Stimulated activated CD8-positive, alpha-beta memory T cell treated with anti-CD3 and anti-CD28 coated beads, Interleukin-12 subunit alpha, Interleukin-12 subunit beta, amount 100 ng/mL, for 1 hour (primary cell): ENCODE results near the gene GCAT.
"Not testable (repeated sequence)": the region's sequence is repeated elsewhere in the genome, so short reads cannot be mapped to it uniquely, and the experiment has no call there.

Experiments used
- DNase-seq: peaks from one replicate; pipeline ENCODE4 v3.0.0-alpha.2; 2020; ENCODE audit warnings: low read depth

GCAT gene

GRCh38 chr22:37782340-37783168, 25.2 kb upstream of the GCAT start:
- no peak for DNase-seq

GRCh38 chr22:37784829-37785495, 22.8 kb upstream of the GCAT start:
- no peak for DNase-seq

GRCh38 chr22:37790234-37790633, 17.5 kb upstream of the GCAT start:
- no peak for DNase-seq

GRCh38 chr22:37792494-37792893, 15.2 kb upstream of the GCAT start:
- no peak for DNase-seq

GRCh38 chr22:37794376-37794775, 13.4 kb upstream of the GCAT start:
- no peak for DNase-seq

- DNase-seq = no peak
Measured at GRCh38 chr22:37796079-37796478, 11.7 kb upstream of the GCAT start.

GRCh38 chr22:37797259-37797658, 10.5 kb upstream of the GCAT start:
- not testable (repeated sequence) for DNase-seq

GRCh38 chr22:37797874-37798500, 9.7 kb upstream of the GCAT start:
- DNase-seq = no peak

GRCh38 chr22:37799979-37800378, 7.8 kb upstream of the GCAT start:
- DNase-seq = not testable (repeated sequence)

GRCh38 chr22:37801946-37802309, 5.8 kb upstream of the GCAT start:
- DNase-seq = no peak

GRCh38 chr22:37802310-37803194, 5.2 kb upstream of the GCAT start:
- DNase-seq = no peak

GRCh38 chr22:37803195-37803638, 4.5 kb upstream of the GCAT start:
- DNase-seq = no peak

GRCh38 chr22:37803639-37804351, 3.9 kb upstream of the GCAT start:
- no peak for DNase-seq

- DNase-seq = no peak
Measured at GRCh38 chr22:37804352-37804880, 3.3 kb upstream of the GCAT start.

GRCh38 chr22:37804881-37805809, 2.6 kb upstream of the GCAT start:
- DNase-seq = peak; percentile 30

GRCh38 chr22:37805810-37806277, 1.9 kb upstream of the GCAT start:
- no peak for DNase-seq

GRCh38 chr22:37806409-37807333, 1.1 kb upstream of the GCAT start:
- no peak for DNase-seq

GRCh38 chr22:37808294-37808657, 542 bp downstream of the GCAT start:
- DNase-seq = no peak
